ENCODE data around the gene FNBP1L.

DNA sequence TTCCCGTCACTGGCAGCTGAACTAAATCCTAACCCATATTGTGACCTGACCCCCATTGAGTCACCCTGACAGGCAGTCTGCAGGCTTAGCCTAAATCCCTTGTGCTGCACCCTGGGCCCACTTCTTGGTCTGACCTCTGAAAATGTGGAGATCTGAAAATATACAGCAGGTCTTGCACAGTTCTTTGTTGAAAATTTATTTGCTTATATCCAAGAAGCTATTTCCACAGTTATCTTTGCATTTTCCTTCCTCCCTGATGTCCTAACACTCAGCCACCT is 146.6 kb downstream of the FNBP1L start:
- TF ChIP-seq, protein P1, sequence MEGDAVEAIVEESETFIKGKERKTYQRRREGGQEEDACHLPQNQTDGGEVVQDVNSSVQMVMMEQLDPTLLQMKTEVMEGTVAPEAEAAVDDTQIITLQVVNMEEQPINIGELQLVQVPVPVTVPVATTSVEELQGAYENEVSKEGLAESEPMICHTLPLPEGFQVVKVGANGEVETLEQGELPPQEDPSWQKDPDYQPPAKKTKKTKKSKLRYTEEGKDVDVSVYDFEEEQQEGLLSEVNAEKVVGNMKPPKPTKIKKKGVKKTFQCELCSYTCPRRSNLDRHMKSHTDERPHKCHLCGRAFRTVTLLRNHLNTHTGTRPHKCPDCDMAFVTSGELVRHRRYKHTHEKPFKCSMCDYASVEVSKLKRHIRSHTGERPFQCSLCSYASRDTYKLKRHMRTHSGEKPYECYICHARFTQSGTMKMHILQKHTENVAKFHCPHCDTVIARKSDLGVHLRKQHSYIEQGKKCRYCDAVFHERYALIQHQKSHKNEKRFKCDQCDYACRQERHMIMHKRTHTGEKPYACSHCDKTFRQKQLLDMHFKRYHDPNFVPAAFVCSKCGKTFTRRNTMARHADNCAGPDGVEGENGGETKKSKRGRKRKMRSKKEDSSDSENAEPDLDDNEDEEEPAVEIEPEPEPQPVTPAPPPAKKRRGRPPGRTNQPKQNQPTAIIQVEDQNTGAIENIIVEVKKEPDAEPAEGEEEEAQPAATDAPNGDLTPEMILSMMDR (IDR thresholded peaks at IDR 0.05; ENCODE audit: low read length) = no peak
- no peak for TF ChIP-seq EZH2 (IDR thresholded peaks at IDR 0.05; ENCODE audit: borderline replicate concordance, low read length)
